WERI-Rb-1 (cell line): ENCODE results near the gene GRHL1.
"Not testable (repeated sequence)": the region's sequence is repeated elsewhere in the genome, so short reads cannot be mapped to it uniquely, and the experiment has no call there.

Experiments used
- DNase-seq: peaks from one replicate; pipeline ENCODE4 v3.0.0-alpha.2; 2020
- H3K27ac ChIP-seq: fragments of 250-450 bp; sonication (Bioruptor Pico); 2 replicates; pipeline ENCODE4 v1.5.1; 2020; ENCODE audit warnings: mild to moderate bottlenecking, moderate library complexity
- H3K27me3 ChIP-seq: fragments of 250-450 bp; sonication (Bioruptor Pico); 2 replicates; pipeline ENCODE4 v1.5.1; 2021; ENCODE audit warnings: mild to moderate bottlenecking, low read depth, moderate library complexity; ENCODE audit not compliant: insufficient read depth, severe bottlenecking
- H3K36me3 ChIP-seq: fragments of 250-450 bp; sonication (Bioruptor Pico); 2 replicates; pipeline ENCODE4 v1.5.1; 2020; ENCODE audit warnings: mild to moderate bottlenecking, moderate library complexity
- H3K4me3 ChIP-seq: 2 replicates; pipeline ENCODE4 v1.5.1; 2011; ENCODE audit warnings: low read depth, mild to moderate bottlenecking, control low read depth, low read length
- H3K9me3 ChIP-seq: fragments of 250-450 bp; sonication (Bioruptor Pico); 2 replicates; pipeline ENCODE4 v1.5.1; 2021; ENCODE audit warnings: mild to moderate bottlenecking, moderate library complexity; ENCODE audit not compliant: severe bottlenecking
- TF ChIP-seq, protein P1 (sequence below): IDR thresholded peaks from 2 replicates; pipeline ENCODE4 v1.5.1; 2011; ENCODE audit warnings: low read depth, mild to moderate bottlenecking, control low read depth, inconsistent platforms, low read length

Gene GRHL1

DNA sequence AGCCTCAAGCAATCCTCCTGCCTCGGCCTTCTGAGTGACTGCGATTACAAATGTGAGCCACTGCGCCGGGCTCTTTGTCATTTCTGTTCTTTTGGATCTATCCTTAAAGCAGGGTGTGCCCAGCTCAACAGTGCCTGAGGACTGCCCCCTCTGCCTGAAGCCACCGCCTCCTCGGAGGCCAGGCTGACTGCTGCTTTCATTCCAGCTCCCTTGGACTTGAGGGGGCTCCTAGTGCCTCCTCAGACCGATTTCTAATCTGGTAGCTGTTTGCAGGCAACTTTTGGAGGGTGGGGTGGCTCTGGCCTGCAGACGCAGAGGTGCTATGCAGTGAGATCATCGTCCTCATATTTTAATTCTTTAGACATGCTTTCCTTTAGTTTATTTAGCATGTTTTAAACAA lies 55.9 kb downstream of the GRHL1 start:
- peak; percentile 39 for DNase-seq
- Histone ChIP-seq H3K4me3 (no peak overlapping the region), H3K36me3 (peaks cover 15% of the 10 kb centered on the region), H3K27ac (peak overlapping the region; percentile 63), H3K9me3 (no peaks in the 10 kb centered on the region), H3K27me3 (no peaks in the 10 kb centered on the region)
- TF ChIP-seq, protein P1, sequence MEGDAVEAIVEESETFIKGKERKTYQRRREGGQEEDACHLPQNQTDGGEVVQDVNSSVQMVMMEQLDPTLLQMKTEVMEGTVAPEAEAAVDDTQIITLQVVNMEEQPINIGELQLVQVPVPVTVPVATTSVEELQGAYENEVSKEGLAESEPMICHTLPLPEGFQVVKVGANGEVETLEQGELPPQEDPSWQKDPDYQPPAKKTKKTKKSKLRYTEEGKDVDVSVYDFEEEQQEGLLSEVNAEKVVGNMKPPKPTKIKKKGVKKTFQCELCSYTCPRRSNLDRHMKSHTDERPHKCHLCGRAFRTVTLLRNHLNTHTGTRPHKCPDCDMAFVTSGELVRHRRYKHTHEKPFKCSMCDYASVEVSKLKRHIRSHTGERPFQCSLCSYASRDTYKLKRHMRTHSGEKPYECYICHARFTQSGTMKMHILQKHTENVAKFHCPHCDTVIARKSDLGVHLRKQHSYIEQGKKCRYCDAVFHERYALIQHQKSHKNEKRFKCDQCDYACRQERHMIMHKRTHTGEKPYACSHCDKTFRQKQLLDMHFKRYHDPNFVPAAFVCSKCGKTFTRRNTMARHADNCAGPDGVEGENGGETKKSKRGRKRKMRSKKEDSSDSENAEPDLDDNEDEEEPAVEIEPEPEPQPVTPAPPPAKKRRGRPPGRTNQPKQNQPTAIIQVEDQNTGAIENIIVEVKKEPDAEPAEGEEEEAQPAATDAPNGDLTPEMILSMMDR, result no peak

DNA sequence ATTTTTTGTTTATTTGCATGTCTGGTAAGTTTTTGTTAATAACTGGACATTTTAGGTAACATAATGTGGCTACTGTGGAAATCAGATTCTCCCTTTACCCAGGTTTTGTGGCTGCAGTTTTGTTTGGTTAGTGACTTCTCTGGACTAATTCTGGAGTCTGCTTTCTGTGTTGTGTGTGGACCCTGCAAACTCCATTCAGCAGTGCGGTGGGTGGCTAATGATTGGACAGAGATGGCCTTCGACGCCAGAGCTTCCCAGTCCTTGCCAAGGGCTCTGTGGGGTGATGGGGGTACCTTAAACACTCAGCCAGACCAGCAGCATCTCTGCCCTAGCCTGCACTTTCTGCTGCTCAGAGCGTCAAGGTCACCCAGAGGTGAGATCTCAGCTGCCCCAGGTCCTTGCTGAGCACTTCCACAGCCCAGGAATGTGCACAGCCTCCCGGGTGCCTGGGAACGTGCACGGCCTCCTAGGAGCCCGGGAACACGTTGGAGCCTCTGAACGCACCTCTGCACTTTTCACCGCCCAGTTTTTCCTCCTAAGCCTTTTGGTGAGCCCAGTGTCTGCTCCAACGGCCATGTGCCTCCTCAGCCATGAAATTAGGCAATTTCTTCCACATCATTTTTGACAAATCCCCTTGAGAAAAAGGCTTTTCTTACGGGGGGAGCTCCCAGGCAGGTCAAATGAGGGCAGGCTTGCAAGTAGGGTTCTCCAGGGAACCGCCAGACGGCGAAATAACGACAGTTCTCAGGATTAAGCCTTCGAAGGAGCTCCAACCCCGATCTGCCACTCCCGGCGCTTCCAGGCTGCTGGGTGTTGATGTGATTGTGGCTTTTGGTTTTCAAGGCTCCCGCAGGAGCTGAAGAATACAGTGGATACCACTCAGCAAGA lies 56.7 kb downstream of the GRHL1 start:
- Histone ChIP-seq H3K36me3 (peaks cover 9% of the 10 kb centered on the region), H3K9me3 (no peaks in the 10 kb centered on the region), H3K27ac (peak overlapping the region; percentile 63), H3K4me3 (peak overlapping the region; percentile 22), H3K27me3 (no peaks in the 10 kb centered on the region)
- peak; percentile 95 for DNase-seq
- TF ChIP-seq, protein P1, result peak; percentile 72

DNA sequence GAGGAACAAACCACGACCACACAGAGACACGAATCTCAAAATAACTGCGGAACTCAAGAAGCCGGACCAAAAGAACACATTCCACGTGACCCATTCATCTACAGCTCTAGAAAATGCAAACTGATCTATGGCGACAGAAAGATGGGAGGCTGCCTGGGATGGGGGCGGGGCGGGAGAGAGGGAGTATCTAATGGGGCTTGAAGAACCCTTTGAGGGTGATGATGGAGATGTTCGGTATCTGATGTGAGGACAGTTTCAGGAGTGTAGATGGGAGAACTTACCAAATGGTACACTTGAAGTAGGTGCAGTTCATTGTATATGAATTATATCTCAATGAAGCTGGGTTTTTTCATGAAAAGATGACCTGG lies 57.3 kb downstream of the GRHL1 start:
- TF ChIP-seq, protein P1, result no peak
- Histone ChIP-seq H3K4me3 (peak overlapping the region; percentile 22), H3K27me3 (no peaks in the 10 kb centered on the region), H3K27ac (peak overlapping the region; percentile 63), H3K36me3 (peaks cover 3% of the 10 kb centered on the region), H3K9me3 (no peaks in the 10 kb centered on the region)
- peak; percentile 69 for DNase-seq

DNA sequence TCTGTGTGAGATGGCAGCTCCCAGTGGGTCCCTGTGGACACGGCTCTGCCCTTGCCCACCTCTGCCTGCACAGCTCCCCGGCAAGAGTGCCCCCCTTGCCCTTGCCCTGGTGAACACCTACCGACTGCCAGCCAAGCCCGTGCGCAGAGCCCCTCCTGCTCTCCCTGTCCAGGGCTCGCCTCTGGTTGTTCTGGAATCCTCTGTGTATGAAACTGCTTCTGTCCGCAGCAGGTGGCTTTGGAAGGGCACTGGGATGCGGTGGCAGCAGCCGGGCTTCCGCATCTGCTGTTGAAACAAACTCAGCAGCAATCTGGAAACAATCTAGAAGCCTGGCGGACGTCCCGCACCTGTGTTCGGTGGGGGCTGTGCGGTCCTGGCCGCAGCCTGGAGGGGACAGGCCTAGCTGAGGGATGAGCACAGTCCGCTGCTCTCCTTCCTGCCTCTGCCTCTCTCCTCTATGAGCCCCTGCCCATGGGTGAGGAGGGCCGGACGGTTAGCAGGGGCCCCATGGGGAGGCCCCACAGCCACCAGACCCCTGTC lies 57.8 kb downstream of the GRHL1 start:
- Histone ChIP-seq H3K36me3 (peaks cover 3% of the 10 kb centered on the region; the same call in 1 of the 2 replicates), H3K27ac (peak overlapping the region; percentile 63), H3K9me3 (no peaks in the 10 kb centered on the region), H3K27me3 (no peaks in the 10 kb centered on the region), H3K4me3 (no peak overlapping the region)
- TF ChIP-seq, protein P1, result no peak
- peak; percentile 8 for DNase-seq

DNA sequence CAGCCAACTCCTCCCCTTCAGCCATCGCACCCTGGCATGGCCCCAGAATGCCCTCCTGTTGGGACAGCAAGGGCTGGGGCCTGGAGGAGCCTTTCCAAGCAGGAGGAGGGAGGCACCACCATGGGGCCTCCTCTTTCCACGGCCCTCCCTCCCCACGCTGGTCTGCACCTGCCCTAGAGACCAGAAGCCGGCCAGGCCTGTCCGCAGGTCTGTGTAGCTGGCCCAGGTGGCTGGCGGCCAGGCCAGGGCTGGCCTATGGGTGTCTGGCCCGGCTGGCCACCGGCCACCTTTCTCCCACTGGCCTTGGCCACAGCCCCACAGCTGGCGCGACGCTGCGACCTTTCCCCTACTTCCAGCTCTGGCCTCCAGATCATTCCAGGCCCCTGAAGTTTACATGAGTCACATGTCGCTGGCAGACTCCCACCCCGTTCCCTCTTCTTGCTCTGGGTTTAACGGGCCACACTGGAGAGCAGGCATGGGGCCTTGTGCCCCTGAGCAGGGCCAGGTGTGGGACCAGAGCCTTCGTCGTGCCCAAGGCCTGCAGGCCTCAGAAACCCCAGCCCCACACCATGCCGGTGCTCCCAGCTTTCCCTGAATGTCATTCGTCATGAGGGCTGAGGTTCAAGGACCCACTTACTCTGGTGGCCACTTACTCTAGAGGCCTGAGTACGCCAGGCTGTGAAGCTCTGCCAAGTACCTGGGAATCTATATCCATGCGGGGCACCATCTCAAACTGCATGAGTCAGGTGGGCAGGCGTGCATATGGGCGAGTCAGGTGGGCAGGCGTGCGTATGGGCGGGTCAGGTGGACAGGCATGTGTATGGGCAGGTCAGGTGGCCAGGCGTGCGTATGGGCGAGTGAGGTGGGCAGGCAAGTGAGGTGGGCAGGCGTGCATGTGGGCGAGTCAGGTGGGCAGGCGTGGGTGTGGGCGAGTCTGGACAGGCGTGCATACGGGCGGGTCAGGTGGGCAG lies 58.6 kb downstream of the GRHL1 start:
- Histone ChIP-seq H3K36me3 (peaks cover 3% of the 10 kb centered on the region; the same call in 1 of the 2 replicates), H3K27ac (peak overlapping the region; percentile 63; the same call in 1 of the 2 replicates), H3K4me3 (no peak overlapping the region), H3K9me3 (no peaks in the 10 kb centered on the region), H3K27me3 (no peaks in the 10 kb centered on the region)
- TF ChIP-seq, protein P1, result no peak
- DNase-seq, result peak; percentile 8

DNA sequence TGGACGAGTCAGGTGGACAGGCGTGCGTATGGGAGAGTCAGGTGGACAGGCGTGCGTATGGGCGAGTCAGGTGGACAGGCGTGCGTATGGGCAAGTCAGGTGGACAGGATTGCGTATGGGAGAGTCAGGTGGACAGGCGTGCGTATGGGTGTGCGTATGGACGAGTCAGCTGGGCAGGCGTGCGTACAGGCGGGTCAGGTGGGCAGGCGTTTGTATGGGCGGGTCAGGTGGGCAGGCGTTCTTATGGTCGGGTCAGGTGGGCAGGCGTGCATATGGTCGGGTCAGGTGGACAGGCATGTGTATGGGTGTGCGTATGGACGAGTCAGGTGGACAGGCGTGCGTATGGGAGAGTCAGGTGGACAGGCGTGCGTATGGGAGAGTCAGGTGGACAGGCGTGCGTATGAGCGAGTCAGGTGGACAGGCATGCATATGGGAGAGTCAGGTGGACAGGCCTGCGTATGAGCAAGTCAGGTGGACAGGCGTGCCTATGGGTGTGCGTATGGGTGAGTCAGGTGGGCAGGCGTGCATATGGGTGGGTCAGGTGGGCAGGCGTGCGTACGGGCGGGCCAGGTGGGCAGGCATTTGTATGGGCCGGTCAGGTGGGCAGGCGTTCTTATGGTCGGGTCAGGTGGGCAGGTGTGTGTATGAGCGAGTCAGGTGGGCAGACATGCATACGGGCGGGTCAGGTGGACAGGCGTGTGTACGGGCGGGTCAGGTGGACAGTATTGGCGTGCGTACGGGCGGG lies 59.5 kb downstream of the GRHL1 start:
- not testable (repeated sequence) for H3K27me3 ChIP-seq, H3K9me3 ChIP-seq, DNase-seq, H3K4me3 ChIP-seq, H3K36me3 ChIP-seq, H3K27ac ChIP-seq

DNA sequence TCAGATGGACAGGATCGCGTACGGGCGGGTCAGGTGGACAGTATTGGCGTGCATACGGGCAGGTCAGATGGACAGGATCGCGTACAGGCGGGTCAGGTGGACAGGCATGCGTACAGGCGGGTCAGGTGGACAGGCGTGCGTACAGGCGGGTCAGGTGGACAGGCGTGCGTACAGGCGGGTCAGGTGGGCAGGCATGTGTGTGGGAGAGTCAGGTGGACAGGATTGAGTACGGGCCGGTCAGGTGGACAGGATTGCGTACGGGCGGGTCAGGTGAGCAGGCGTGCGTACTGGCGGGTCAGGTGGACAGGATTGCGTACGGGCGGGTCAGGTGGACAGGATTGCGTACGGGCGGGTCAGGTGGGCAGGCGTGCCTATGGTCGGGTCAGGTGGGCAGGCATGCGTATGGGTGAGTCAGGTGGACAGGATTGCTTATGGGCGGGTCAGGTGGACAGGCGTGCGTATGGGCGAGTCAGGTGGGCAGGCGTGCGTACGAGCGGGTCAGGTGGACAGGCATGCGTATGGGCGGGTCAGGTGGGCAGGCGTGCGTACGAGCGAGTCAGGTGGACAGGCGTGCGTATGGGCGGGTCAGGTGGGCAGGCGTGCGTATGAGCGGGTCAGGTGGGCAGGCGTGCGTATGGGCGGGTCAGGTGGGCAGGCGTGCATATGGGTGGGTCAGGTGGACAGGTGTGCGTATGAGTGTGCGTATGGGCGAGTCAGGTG lies 60.3 kb downstream of the GRHL1 start:
- H3K27ac ChIP-seq, DNase-seq, H3K9me3 ChIP-seq, H3K27me3 ChIP-seq, H3K4me3 ChIP-seq, H3K36me3 ChIP-seq: not testable (repeated sequence)
